Heart right ventricle (tissue), 16 donors: ENCODE measurements around the gene KRT36. TPM values are rescaled to one million over a fixed set of nuclear protein-coding genes. Genes with fewer than 3 reads are reported as not detected.

Experiments used
- ATAC-seq, 8 donors: fragments of 200-7000 bp; cut with Tn5 transposase; one replicate each; pipeline ENCODE4 v1.9.1; 2020; ENCODE audit warnings: mild to moderate bottlenecking in 8 of 8, moderate library complexity in 8 of 8, moderate number of reproducible peaks in 1 of 8
- DNase-seq, 2 donors: peaks; one replicate each; pipeline ENCODE4 v3.0.0-alpha.2; 2020
- H3K27ac ChIP-seq, 10 donors: fragments of 200-600 bp; sonication (generic) in 2 of 10; one replicate each; pipeline versions ENCODE4 v1.5.0 to v1.8.0; 2020 to 2022; ENCODE audit warnings: mild to moderate bottlenecking in 3 of 10
- H3K27me3 ChIP-seq, 7 donors: fragments of 200-600 bp; one replicate each; pipeline ENCODE4 v1.8.0; 2021 to 2022; ENCODE audit warnings: mild to moderate bottlenecking in 2 of 7
- H3K36me3 ChIP-seq, 9 donors: fragments of 200-600 bp; sonication (generic) in 1 of 9; one replicate each; pipeline versions ENCODE4 v1.5.0 to v1.8.0; 2020 to 2022; ENCODE audit warnings: mild to moderate bottlenecking in 2 of 9
- H3K4me1 ChIP-seq, 9 donors: fragments of 200-600 bp; sonication (generic) in 1 of 9; one replicate each; pipeline versions ENCODE4 v1.5.0 to v1.8.0; 2020 to 2022; ENCODE audit warnings: mild to moderate bottlenecking in 4 of 9
- H3K4me3 ChIP-seq, 10 donors: fragments of 200-600 bp; sonication (generic) in 2 of 10; one replicate each; pipeline versions ENCODE4 v1.5.0 to v1.8.0; 2020 to 2022; ENCODE audit warnings: mild to moderate bottlenecking in 7 of 10, moderate library complexity in 2 of 10
- H3K9me3 ChIP-seq, 11 donors: fragments of 200-600 bp in 10 of 11; sonication (generic) in 2 of 11; one replicate each; pipeline versions ENCODE4 v1.5.0 to v1.8.0; 2013 to 2022; ENCODE audit warnings: mild to moderate bottlenecking in 2 of 11, control low read depth in 1 of 11, moderate library complexity in 1 of 11
- CTCF ChIP-seq, 9 donors: fragments of 200-600 bp; sonication (generic) in 2 of 9; IDR thresholded peaks; one replicate each; pipeline versions ENCODE4 v1.5.0 to v1.8.0; 2021 to 2022; ENCODE audit warnings: antibody characterized with exemption in 9 of 9, mild to moderate bottlenecking in 5 of 9, moderate library complexity in 1 of 9
- WGBS, 2 donors: extraction: QIAGEN DNeasy Blood & Tissue Kit; methylation state at CpG; one replicate each; pipeline ENCODE4 v1.1.7; 2013; ENCODE audit warnings: inconsistent platforms in 1 of 2; 5-methylcytosine and 5-hydroxymethylcytosine counted together
- intact Hi-C, 10 donors: fragments of 100-400 bp; cut with DNase I; formaldehyde crosslinking; loops; one replicate each; pipeline versions ENCODE4 v1.11.1 to v1.14.2; 2022
- polyA plus RNA-seq, 2 donors: library from polyadenylated mRNA; stranded (reverse); fragments of 200-250 nt; gene quantifications; one replicate each; pipeline ENCODE4 v1.2.3, GENCODE V29; 2013
- total RNA-seq, 10 donors: library from RNA; stranded (reverse); fragmentation: NEBNext Ultra II Directional in 3 of 10; extraction: Animal tissue kit (Norgen Biotek cat#: 25700) in 3 of 10; gene quantifications; one replicate each; pipeline versions ENCODE4 v1.2.1 to v1.2.4, GENCODE V29; 2021 to 2023
- donor health status: Arrhythmogenic right ventricular cardiomyopathy.
- donor health status: ischemic (EF 13 %, LVEDD 7.1; RV severe dilation, severe dysfunction).
- donor health status: healthy with polysubstance abuse.
- donor health status: DM: no; HTN: yes; CAD: no.
- donor health status: DM: no; HTN: no; CAD: no.
- donor health status: ischemic (EF 25% LVEDD 6.9; RV normal size, moderate dysfunction).
- donor health status: ischemic (EF 25% LVEDD 5.7; RV mildly dilated, moderate dysfunction).
- donor health status: healthy.
- donor health status: DM: yes; HTN: yes; CAD: no.
- donor health status: Ischemic cardiomyopathy.
- donor health status: ischemic (EF 35%, LVEDD 5.7; RV mildly dilated, moderate dysfunction).
- donor health status: nonischemic (EF 11% LVEDD 7.7; RV severe dilation, severe dysfunction).
- donor health status: DM: yes; HTN: yes; CAD: no.
- donor health status: PGD.
- donor health status: ischemic (EF 29% LVEDD 5.4; RV normal size, mild dysfunction).
- donor health status: nonischemic (EF 23%, LVEDD 6.1; RV moderate dilation, normal function).

KRT36 gene
- total and polyA plus RNA-seq, 12 donors = not detected

- no peak for TF ChIP-seq CTCF (IDR thresholded peaks at IDR 0.05)
- intact Hi-C loops = no loop called here
- DNase-seq (no peak), ATAC-seq (no peak)
- no peaks in the 10 kb centered on the region for H3K36me3 ChIP-seq
- no peak overlapping the region for H3K27ac ChIP-seq
- no peaks in the 10 kb centered on the region for H3K9me3 ChIP-seq
- H3K27me3 ChIP-seq = peaks cover 0 to 67% (median 51%) of the 10 kb centered on the region in 7 donors
- 45 to 55% methylated on average over 10 of the region's 10 CpGs for WGBS, 2 donors
- no peak overlapping the region for H3K4me3 ChIP-seq
- peaks cover 0 to 4% (median 0%) of the 10 kb centered on the region in 9 donors for H3K4me1 ChIP-seq
Measured at GRCh38 chr17:41520821-41521521, 31.3 kb upstream of the KRT36 start.

DNA sequence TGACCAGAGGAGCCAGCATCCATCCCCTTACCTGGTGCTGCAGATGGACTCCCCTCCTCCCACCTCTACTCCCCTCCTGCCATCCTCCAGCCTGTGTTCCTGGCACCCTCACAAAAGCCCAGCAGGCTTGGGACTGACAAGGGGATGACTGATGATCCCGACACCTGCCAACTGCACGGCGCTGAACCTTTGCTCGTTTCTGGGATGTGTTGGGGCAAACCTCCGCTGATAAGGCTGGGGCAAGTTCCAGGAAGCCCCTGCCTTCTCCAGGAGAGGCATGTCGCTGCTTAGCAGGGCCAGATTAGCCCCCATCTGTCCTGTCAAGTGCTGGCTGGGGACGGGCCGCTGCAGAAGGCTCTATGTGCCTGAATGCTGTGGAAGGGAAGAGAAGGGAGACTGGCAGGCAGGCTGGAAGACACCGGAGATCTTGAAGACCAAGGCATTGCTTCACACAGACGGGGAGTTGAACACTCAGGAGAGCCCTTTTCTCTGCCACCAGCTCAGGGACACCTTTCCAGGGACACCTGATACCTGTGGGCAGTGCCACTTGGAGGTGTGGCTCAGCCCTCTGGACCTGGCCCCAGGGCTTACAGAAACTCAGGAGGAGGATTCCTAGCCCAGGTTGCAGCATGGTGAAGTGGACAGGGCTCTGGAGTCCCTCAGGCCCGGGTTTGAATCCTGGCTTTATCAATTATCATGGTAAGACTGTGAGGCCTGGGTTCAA, 30.0 kb upstream of the KRT36 start:
- no peak overlapping the region for H3K4me3 ChIP-seq
- H3K4me1 ChIP-seq = peaks cover 0 to 4% (median 0%) of the 10 kb centered on the region in 9 donors
- H3K9me3 ChIP-seq = no peaks in the 10 kb centered on the region
- intact Hi-C loops = no loop called here
- WGBS, 2 donors = 22 to 28% methylated on average over 11 of the region's 11 CpGs
- H3K36me3 ChIP-seq = no peaks in the 10 kb centered on the region
- ATAC-seq (no peak), DNase-seq (no peak)
- TF ChIP-seq CTCF (IDR thresholded peaks at IDR 0.05) = no peak
- H3K27me3 ChIP-seq = peaks cover 0 to 68% (median 52%) of the 10 kb centered on the region in 7 donors
- H3K27ac ChIP-seq = no peak overlapping the region

- ATAC-seq (no peak), DNase-seq (no peak)
- 63 to 65% methylated on average over 8 of the region's 8 CpGs for WGBS, 2 donors
- no peaks in the 10 kb centered on the region for H3K9me3 ChIP-seq
- peaks cover 0 to 4% (median 0%) of the 10 kb centered on the region in 9 donors for H3K4me1 ChIP-seq
- no peaks in the 10 kb centered on the region for H3K36me3 ChIP-seq
- no peak within 1 kb of the TSS for H3K4me3 ChIP-seq
- H3K27ac ChIP-seq = no peak within 1 kb of the TSS
- no peak for TF ChIP-seq CTCF (IDR thresholded peaks at IDR 0.05)
- H3K27me3 ChIP-seq = peaks cover 0 to 68% (median 47%) of the 10 kb centered on the region in 7 donors
- intact Hi-C loops = no loop called here
Measured at GRCh38 chr17:41518789-41519449, 29.2 kb upstream of the KRT36 start, which contains the start of gene KRT15. Gene KRT15, minus strand, starts transcription at chr17:41518890. Its CDS starts 63 bp downstream, at chr17:41518827.

- Histone ChIP-seq H3K36me3 (no peaks in the 10 kb centered on the region), H3K27me3 (peaks cover 0 to 69% (median 46%) of the 10 kb centered on the region in 7 donors), H3K9me3 (no peaks in the 10 kb centered on the region), H3K4me1 (peaks cover 0 to 5% (median 0%) of the 10 kb centered on the region in 9 donors), H3K27ac (no peak overlapping the region), H3K4me3 (no peak overlapping the region)
- TF ChIP-seq CTCF (IDR thresholded peaks at IDR 0.05) = no peak
- intact Hi-C loops = no loop called here
- no peak for DNase-seq
- ATAC-seq = no peak
- 90 to 97% methylated on average over 3 of the region's 3 CpGs for WGBS, 2 donors
Measured at GRCh38 chr17:41518031-41518430, 28.3 kb upstream of the KRT36 start.
